GM12878 (cell line): Measurements from ENCODE around the gene NKTR. TPM values are rescaled to one million over a fixed set of nuclear protein-coding genes. Genes with fewer than 3 reads are reported as not detected.

ENCODE experiments used
- BCLAF1 ChIP-seq: fragments of 450-650 bp; IDR thresholded peaks from 2 replicates; pipeline ENCODE4 v1.6.1; 2017; ENCODE audit warnings: antibody characterized with exemption, mild to moderate bottlenecking, moderate library complexity
- BHLHE40 ChIP-seq, 2 experiments: fragments of 450-650 bp in 1 of 2; IDR thresholded peaks; 2 replicates each; pipeline ENCODE4 v1.6.1; 2011 to 2017; ENCODE audit warnings: low read depth in 2 of 2, borderline replicate concordance in 1 of 2, improper control_type of control experiment in 1 of 2, low read length in 1 of 2, mild to moderate bottlenecking in 1 of 2
- CREB1 ChIP-seq: IDR thresholded peaks from 2 replicates; pipeline ENCODE4 v1.6.1; 2012; ENCODE audit warnings: low read depth, mild to moderate bottlenecking, inconsistent platforms
- DPF2 ChIP-seq: fragments of 450-650 bp; IDR thresholded peaks from 2 replicates; pipeline ENCODE4 v1.6.1; 2017; ENCODE audit warnings: mild to moderate bottlenecking
- EGR1 ChIP-seq, 2 experiments: IDR thresholded peaks; 1 replicate in 1 of 2; 2 replicates in 1 of 2; pipeline ENCODE4 v1.6.1; 2011 to 2012; ENCODE audit warnings: low read depth in 2 of 2, low read length in 2 of 2, borderline replicate concordance in 1 of 2, mild to moderate bottlenecking in 1 of 2, moderate library complexity in 1 of 2
- ELK1 ChIP-seq: IDR thresholded peaks from 2 replicates; pipeline ENCODE4 v1.6.1; 2012; ENCODE audit warnings: low read depth, low read length, improper control_type of control experiment
- IRF3 ChIP-seq: fragments of 450-650 bp; IDR thresholded peaks from 2 replicates; pipeline ENCODE4 v1.6.1; 2014; ENCODE audit warnings: mild to moderate bottlenecking
- LARP7 ChIP-seq: fragments of 450-650 bp; IDR thresholded peaks from 2 replicates; pipeline ENCODE4 v1.6.1; 2017; ENCODE audit warnings: mild to moderate bottlenecking
- NBN ChIP-seq: fragments of 450-650 bp; IDR thresholded peaks from 2 replicates; pipeline ENCODE4 v1.6.1; 2016
- NR2F1 ChIP-seq: fragments of 450-650 bp; conservative IDR thresholded peaks from 2 replicates; pipeline ENCODE4 v1.6.1; 2017; ENCODE audit warnings: mild to moderate bottlenecking
- NRF1 ChIP-seq: conservative IDR thresholded peaks from 2 replicates; pipeline ENCODE4 v1.6.1; 2011; ENCODE audit warnings: mild to moderate bottlenecking, low read depth, low read length, improper control_type of control experiment
- PAX8 ChIP-seq: fragments of 450-650 bp; IDR thresholded peaks from 2 replicates; pipeline ENCODE4 v1.6.1; 2017; ENCODE audit warnings: mild to moderate bottlenecking, moderate library complexity
- PKNOX1 ChIP-seq: fragments of 450-650 bp; IDR thresholded peaks from 2 replicates; pipeline ENCODE4 v1.6.1; 2016; ENCODE audit warnings: mild to moderate bottlenecking
- SIN3A ChIP-seq: IDR thresholded peaks from 2 replicates; pipeline ENCODE4 v1.6.1; 2012; ENCODE audit warnings: low read depth, low read length, improper control_type of control experiment
- YBX1 ChIP-seq: fragments of 450-650 bp; IDR thresholded peaks from 2 replicates; pipeline ENCODE4 v1.6.1; 2016; ENCODE audit warnings: antibody characterized with exemption
- ZNF687 ChIP-seq: fragments of 450-650 bp; IDR thresholded peaks from 2 replicates; pipeline ENCODE4 v1.6.1; 2017; ENCODE audit warnings: mild to moderate bottlenecking, moderate library complexity
- polyA plus RNA-seq, 11 experiments: library from polyadenylated mRNA; depleted of rRNA in 4 of 11; unstranded in 6 of 11; stranded (reverse) in 5 of 11; fragments of >200 nt; fragmentation: Nextera tagmentation in 4 of 11; fragmentation: Illumina TruSeq in 1 of 11; extraction: Ambion mirVana in 4 of 11; extraction: Trizol in 1 of 11; gene quantifications; 1 replicate in 1 of 11; 2 replicates in 10 of 11; pipeline versions ENCODE4 v1.2.1 to v1.2.3, GENCODE V29; 2011 to 2016; ENCODE audit warnings: inconsistent platforms in 2 of 11, missing spikeins in 2 of 11, low read depth in 1 of 11
- total RNA-seq, 4 experiments: library from RNA; depleted of rRNA in 3 of 4; stranded (reverse); fragments of >200 nt in 3 of 4; fragmentation: Illumina TruSeq in 1 of 4; extraction: Trizol in 1 of 4; gene quantifications; 2 replicates each; pipeline versions ENCODE4 v1.2.1 to v1.2.3, GENCODE V29; 2013 to 2021

The NKTR gene
- total and polyA plus RNA-seq, 10 of the 15 experiments (the other 5 are each of a cell fraction or from before 2014, with no cell fraction given), result 15.3 to 91.9 (median 55.3) TPM

GRCh38 chr3:42590989-42591756 lies 9.3 kb upstream of the NKTR start (continued):
- TF ChIP-seq BCLAF1 (no peak), NBN (0 out of 2 replicates have a peak, but pooled peaks have one; percentile 15), DPF2 (0 out of 2 replicates have a peak, but pooled peaks have one; percentile 20), SIN3A (peak; percentile 29; the same call in 1 of the 2 replicates), PAX8 (no peak), ZNF687 (no peak), EGR1 (IDR thresholded peaks at IDR 0.05; ENCODE audit: borderline replicate concordance in 1 of 2, low read depth in 2 of 2, low read length in 2 of 2) (0 out of 3 replicates have a peak, but pooled peaks of 1 of the 2 experiments have one; percentile 28), IRF3 (no peak), YBX1 (no peak), LARP7 (no peak), ELK1 (no peak), PKNOX1 (no peak), NR2F1 (0 out of 2 replicates have a peak, but pooled peaks have one; percentile 18), NRF1 (no peak), BHLHE40 (IDR thresholded peaks at IDR 0.05; ENCODE audit: borderline replicate concordance in 1 of 2, low read depth in 2 of 2, low read length in 1 of 2) (no peak), CREB1 (0 out of 2 replicates have a peak, but pooled peaks have one; percentile 11)
